ENCODE measurements around the gene AMBRA1. TPM values are rescaled to one million over a fixed set of nuclear protein-coding genes. Genes with fewer than 3 reads are reported as not detected.

Gene AMBRA1
- total RNA-seq, 1 donor from 2014 or later: 45.3 TPM

DNA sequence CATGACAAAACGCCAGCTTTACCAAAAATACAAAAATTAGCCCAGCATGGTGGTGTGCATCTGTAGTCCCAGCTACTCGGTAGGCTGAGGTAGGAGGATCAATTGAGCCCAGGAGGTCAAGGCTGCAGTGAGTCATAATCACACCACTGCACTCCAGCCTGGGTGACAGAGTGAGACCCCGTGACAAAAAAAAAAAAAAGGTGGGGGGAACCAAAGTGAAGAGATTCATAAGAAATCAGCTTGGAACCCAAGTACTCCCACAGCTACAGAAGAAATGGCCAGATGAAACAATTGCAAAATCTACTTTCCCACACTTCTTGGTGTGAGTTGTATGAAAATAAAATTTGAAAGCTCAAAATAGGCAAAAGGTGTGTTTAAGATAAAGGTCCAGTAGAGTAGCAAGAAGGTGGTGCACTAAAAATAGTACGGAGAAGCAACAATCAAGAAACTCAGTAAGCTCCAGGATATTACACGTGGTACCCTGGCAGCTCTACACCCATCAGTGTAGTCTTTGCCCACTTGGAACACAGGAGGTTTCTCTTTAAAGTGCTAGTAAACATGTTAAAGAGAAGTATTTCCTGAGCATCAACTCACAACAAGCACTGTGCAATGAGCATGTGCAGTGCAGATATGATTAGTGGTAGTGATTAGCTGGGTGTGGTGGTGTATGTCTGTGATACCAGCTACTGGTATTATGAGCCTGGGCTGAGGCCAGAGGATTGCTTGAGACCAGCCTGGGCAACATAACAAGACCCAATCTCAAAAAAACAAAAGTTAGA, 17.9 kb upstream of the AMBRA1 start:
- no peak overlapping the region for H3K4me3 Mint-ChIP-seq (ENCODE audit: low read depth)
- peaks cover 1% of the 10 kb centered on the region for H3K36me3 Mint-ChIP-seq (ENCODE audit: insufficient read depth)
- no peaks in the 10 kb centered on the region for H3K9me3 Mint-ChIP-seq (ENCODE audit: low read depth)
- H3K27me3 Mint-ChIP-seq: no peaks in the 10 kb centered on the region
- TF ChIP-seq, protein P1, sequence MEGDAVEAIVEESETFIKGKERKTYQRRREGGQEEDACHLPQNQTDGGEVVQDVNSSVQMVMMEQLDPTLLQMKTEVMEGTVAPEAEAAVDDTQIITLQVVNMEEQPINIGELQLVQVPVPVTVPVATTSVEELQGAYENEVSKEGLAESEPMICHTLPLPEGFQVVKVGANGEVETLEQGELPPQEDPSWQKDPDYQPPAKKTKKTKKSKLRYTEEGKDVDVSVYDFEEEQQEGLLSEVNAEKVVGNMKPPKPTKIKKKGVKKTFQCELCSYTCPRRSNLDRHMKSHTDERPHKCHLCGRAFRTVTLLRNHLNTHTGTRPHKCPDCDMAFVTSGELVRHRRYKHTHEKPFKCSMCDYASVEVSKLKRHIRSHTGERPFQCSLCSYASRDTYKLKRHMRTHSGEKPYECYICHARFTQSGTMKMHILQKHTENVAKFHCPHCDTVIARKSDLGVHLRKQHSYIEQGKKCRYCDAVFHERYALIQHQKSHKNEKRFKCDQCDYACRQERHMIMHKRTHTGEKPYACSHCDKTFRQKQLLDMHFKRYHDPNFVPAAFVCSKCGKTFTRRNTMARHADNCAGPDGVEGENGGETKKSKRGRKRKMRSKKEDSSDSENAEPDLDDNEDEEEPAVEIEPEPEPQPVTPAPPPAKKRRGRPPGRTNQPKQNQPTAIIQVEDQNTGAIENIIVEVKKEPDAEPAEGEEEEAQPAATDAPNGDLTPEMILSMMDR (IDR thresholded peaks at IDR 0.05; ENCODE audit: unreplicated experiment): no peak
- H3K27ac Mint-ChIP-seq: no peak overlapping the region
- H3K4me1 Mint-ChIP-seq (ENCODE audit: low read depth): peaks cover 8% of the 10 kb centered on the region
- DNase-seq (ENCODE audit: low spot score, unreplicated experiment): no peak

DNA sequence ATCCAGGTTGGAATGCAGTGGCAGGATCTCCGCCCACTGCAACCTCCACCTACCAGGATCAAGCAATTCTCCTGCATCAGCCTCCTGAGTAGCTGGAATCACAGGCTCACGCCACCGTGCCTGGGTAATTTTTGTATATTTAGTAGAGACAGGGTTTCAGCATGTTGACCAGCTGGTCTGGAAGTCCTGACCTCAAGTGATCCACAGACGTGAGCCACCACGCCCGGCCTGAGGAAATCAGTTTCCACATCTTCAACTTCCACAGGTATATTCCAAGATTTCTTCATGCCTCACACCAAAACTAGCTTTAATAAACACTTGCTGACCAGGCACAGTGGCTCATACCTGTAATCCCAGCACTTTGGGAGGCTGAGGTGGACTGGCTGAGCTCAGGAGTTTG, 15.6 kb upstream of the AMBRA1 start:
- TF ChIP-seq, protein P1 (IDR thresholded peaks at IDR 0.05; ENCODE audit: unreplicated experiment): no peak
- Mint-ChIP-seq H3K36me3 (ENCODE audit: insufficient read depth) (no peaks in the 10 kb centered on the region), H3K4me1 (ENCODE audit: low read depth) (no peaks in the 10 kb centered on the region), H3K27me3 (no peaks in the 10 kb centered on the region), H3K27ac (no peak overlapping the region), H3K9me3 (ENCODE audit: low read depth) (no peaks in the 10 kb centered on the region), H3K4me3 (ENCODE audit: low read depth) (no peak overlapping the region)
- no peak for DNase-seq (ENCODE audit: low spot score, unreplicated experiment)

DNA sequence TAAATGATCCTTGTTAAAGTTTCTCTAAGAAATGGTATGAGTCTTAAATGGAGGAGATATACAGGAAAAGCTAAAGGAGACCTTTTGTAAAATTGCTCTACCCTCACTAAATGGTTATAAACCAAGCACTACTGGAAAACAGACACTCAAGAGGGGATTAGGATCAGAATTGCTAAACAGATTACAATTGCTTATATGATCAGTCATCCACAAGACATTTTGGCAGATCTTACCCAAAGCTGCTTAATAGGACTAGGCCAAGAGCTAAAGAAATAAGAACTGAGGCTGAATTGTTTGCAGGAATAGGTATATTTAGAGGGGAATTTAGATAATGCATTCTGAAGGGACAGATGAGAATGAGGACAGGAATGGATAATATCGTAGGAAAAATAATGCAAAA, 13.7 kb upstream of the AMBRA1 start:
- H3K4me3 Mint-ChIP-seq (ENCODE audit: low read depth): no peak overlapping the region
- TF ChIP-seq, protein P1 (IDR thresholded peaks at IDR 0.05; ENCODE audit: unreplicated experiment): no peak
- H3K27ac Mint-ChIP-seq: no peak overlapping the region
- no peaks in the 10 kb centered on the region for H3K27me3 Mint-ChIP-seq
- H3K9me3 Mint-ChIP-seq (ENCODE audit: low read depth): no peaks in the 10 kb centered on the region
- peaks cover 2% of the 10 kb centered on the region for H3K36me3 Mint-ChIP-seq (ENCODE audit: insufficient read depth)
- DNase-seq (ENCODE audit: low spot score, unreplicated experiment): no peak
- no peaks in the 10 kb centered on the region for H3K4me1 Mint-ChIP-seq (ENCODE audit: low read depth)

DNA sequence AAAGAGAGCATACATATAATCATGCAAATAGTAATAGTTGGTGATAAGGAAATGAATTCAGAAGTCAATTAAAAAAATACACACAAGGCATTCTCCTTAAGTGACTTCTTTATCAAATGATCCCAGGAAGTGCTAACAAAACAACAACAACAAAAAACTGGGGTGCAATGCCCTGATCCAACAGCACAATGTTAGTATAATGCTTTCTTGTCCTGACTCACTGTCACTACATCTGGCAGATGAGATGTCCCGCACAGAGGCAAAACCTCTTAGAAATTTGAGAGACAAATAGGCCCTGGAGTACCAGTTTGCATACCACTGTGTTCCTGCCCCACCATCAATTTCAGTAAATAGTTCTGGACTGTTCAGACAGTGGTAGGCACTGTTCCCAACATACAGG, 11.0 kb upstream of the AMBRA1 start:
- TF ChIP-seq, protein P1 (IDR thresholded peaks at IDR 0.05; ENCODE audit: unreplicated experiment): no peak
- Mint-ChIP-seq H3K4me3 (ENCODE audit: low read depth) (no peak overlapping the region), H3K27ac (no peak overlapping the region), H3K36me3 (ENCODE audit: insufficient read depth) (peaks cover 2% of the 10 kb centered on the region), H3K9me3 (ENCODE audit: low read depth) (no peaks in the 10 kb centered on the region), H3K27me3 (no peaks in the 10 kb centered on the region), H3K4me1 (ENCODE audit: low read depth) (no peaks in the 10 kb centered on the region)
- DNase-seq (ENCODE audit: low spot score, unreplicated experiment): no peak

DNA sequence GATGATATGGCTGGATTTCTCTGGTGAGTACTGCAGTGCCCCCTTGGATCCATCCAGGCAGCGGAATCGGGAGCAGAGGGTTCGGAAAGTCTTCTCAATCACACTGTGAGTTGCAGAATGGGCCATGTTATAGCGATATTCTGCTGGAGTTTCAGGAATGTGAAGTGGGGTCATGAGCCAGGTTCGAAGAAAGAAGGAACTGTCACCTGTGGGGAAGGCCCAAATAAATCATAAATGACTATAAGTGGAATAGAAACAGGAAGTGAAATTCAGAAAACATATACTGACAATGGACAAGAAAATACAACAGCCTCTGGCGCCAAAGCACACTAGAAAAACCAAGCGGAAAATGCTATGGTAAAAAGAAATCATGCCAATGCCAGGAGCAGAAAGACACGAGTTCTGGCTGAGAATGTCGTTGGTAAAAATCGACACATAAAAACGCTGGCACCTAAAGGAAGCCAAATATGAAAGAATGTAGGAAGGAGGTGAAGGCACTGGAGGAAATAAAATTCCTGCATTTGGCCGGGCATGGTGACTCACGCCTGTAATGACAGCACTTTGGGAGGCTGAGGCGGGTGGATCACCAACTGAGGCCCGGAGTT, 10.0 kb upstream of the AMBRA1 start:
- Mint-ChIP-seq H3K36me3 (ENCODE audit: insufficient read depth) (peaks cover 2% of the 10 kb centered on the region), H3K9me3 (ENCODE audit: low read depth) (no peaks in the 10 kb centered on the region), H3K27ac (no peak overlapping the region), H3K27me3 (no peaks in the 10 kb centered on the region), H3K4me3 (ENCODE audit: low read depth) (no peak overlapping the region), H3K4me1 (ENCODE audit: low read depth) (no peaks in the 10 kb centered on the region)
- TF ChIP-seq, protein P1 (IDR thresholded peaks at IDR 0.05; ENCODE audit: unreplicated experiment): no peak
- DNase-seq (ENCODE audit: low spot score, unreplicated experiment): no peak

All from progenitor cell of endocrine pancreas (in vitro differentiated cells).